Mucosa of rectum (tissue), 2 donors: ENCODE results near the gene RBM6.
"Not testable (repeated sequence)": the region's sequence is repeated elsewhere in the genome, so short reads cannot be mapped to it uniquely, and the experiment has no call there.

Experiments
- H3K27ac ChIP-seq, 2 donors: one replicate each; pipeline ENCODE4 v1.7.0; 2013; ENCODE audit warnings: inconsistent platforms in 2 of 2, low read depth in 2 of 2, low read length in 2 of 2
- H3K27me3 ChIP-seq, 2 donors: one replicate each; pipeline ENCODE4 v1.7.0; 2013; ENCODE audit warnings: low read length in 2 of 2; ENCODE audit not compliant: control insufficient read depth in 2 of 2, insufficient read depth in 2 of 2
- H3K36me3 ChIP-seq, 2 donors: one replicate each; pipeline ENCODE4 v1.7.0; 2013; ENCODE audit warnings: low read length in 2 of 2; ENCODE audit not compliant: control insufficient read depth in 2 of 2, insufficient read depth in 2 of 2
- H3K4me1 ChIP-seq, 2 donors: one replicate each; pipeline ENCODE4 v1.7.0; 2013; ENCODE audit warnings: low read length in 2 of 2, mild to moderate bottlenecking in 1 of 2; ENCODE audit not compliant: control insufficient read depth in 2 of 2, insufficient read depth in 2 of 2
- H3K4me3 ChIP-seq, 2 donors: one replicate each; pipeline ENCODE4 v1.7.0; 2013; ENCODE audit warnings: low read length in 2 of 2
- H3K9ac ChIP-seq, 2 donors: one replicate each; pipeline ENCODE4 v1.7.0; 2013; ENCODE audit warnings: low read length in 2 of 2, low read depth in 1 of 2, mild to moderate bottlenecking in 1 of 2
- H3K9me3 ChIP-seq, 2 donors: one replicate each; pipeline ENCODE4 v1.7.0; 2013; ENCODE audit warnings: low read length in 2 of 2; ENCODE audit not compliant: control insufficient read depth in 2 of 2
- donor health status: healthy.
- donor health status: Normal muscosa, but diverticular disease.

The RBM6 gene

DNA sequence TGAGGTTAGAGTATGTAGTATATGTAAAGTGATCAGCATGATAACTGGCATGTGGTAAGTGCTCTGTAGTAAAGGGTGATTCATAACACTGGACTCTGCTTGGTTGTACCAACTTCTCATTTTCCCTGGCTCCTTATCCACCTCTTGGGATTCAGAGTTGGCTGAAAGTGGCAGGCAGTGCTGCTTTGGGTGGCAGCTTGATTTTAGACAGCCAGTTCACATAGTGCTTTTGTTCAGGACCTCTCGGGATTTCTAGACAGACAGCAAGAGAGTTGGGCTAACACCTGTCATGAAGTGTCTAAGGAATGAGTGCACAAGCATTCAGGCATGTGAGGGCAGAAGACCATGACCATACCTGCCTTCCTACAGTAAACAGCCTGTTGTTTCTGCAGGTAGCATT, 69.0 kb downstream of the RBM6 start:
- Histone ChIP-seq H3K4me3 (no peak overlapping the region), H3K27me3 (no peaks in the 10 kb centered on the region), H3K36me3 (peaks cover under 1 to 16% of the 10 kb centered on the region in 2 donors), H3K9ac (no peak overlapping the region), H3K4me1 (no peaks in the 10 kb centered on the region), H3K9me3 (no peaks in the 10 kb centered on the region), H3K27ac (no peak overlapping the region)

DNA sequence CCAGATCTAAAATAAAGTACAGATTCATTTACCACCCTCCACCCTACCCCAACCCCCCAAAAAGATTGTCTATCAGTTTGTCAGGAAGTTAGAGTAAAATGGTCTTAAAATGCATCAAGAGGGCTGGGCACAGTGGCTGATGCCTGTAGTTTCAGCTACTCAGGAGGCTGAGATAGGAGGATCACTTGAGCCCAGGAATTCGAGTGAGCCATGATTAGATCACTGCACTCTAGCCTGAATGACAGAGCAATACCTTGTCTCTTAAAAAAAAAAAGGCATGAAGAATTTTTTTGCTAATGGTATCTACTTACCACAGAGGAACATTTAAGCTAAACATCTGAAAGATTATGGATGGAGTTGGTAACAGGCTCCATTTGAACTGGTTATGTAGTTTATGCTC, 71.0 kb downstream of the RBM6 start:
- Histone ChIP-seq H3K36me3 (peaks cover 0 to 17% of the 10 kb centered on the region in 2 donors), H3K27me3 (no peaks in the 10 kb centered on the region), H3K4me1 (no peaks in the 10 kb centered on the region), H3K9ac (no peak overlapping the region), H3K9me3 (no peaks in the 10 kb centered on the region), H3K4me3 (no peak overlapping the region), H3K27ac (no peak overlapping the region)

DNA sequence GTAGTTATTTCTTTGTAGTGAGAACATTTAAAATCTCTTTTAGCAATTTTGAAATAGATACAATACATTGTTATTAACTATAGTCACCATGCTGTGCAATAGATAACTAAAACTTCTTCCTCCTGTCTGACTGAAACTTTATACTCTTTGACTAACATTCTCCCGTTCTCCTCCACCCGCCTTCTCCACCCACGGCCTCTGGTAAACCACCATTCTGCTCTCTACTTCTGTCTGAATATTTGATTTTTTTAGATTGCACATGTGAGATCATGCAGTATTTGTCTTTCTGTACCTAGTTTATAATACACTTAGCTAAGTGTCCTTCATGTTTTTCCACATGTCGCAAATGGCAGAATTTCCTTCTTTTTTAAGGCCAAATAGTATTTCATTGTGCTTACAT, 76.0 kb downstream of the RBM6 start:
- Histone ChIP-seq H3K27me3 (no peaks in the 10 kb centered on the region), H3K4me3 (no peak overlapping the region), H3K4me1 (no peaks in the 10 kb centered on the region), H3K9me3 (no peaks in the 10 kb centered on the region), H3K9ac (no peak overlapping the region), H3K27ac (no peak overlapping the region), H3K36me3 (peaks cover 0 to 29% of the 10 kb centered on the region in 2 donors)

DNA sequence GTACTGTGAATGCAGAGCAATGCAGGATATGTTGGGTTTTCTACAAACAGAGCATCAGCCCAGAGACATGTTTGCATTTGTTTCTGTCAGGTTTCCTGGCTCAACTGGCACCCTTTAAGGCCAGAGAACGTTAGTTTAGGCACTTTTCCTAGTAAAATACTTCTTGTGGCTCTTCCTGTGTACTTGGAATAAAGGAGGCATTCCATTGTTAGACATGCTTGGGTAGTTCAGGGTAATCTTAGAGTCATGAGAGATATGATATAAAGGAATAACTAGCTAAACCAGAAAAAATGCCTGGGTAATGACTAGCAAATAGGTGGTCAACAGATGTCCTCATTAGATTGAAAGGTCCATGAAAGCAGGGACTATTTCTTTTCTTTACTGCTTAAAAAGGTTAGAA, 88.4 kb downstream of the RBM6 start:
- H3K4me3 ChIP-seq: no peak overlapping the region
- no peak overlapping the region for H3K27ac ChIP-seq
- no peak overlapping the region for H3K9ac ChIP-seq
- H3K9me3 ChIP-seq: no peaks in the 10 kb centered on the region
- H3K4me1 ChIP-seq: no peaks in the 10 kb centered on the region
- no peaks in the 10 kb centered on the region for H3K27me3 ChIP-seq
- peaks cover 0 to 11% of the 10 kb centered on the region in 2 donors for H3K36me3 ChIP-seq

DNA sequence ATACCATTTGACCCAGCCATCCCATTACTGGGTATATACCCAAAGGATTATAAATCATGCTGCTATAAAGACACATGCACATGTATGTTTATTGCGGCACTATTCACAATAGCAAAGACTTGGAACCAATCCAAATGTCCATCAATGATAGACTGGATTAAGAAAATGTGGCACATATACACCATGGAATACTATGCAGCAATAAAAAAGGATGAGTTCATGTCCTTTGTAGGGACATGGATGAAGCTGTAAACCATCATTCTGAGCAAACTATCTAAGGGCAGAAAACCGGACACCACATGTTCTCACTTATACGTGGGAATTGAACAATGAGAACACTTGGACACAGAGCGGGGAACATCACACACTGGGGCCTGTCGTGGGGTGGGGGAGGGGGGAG, 91.3 kb downstream of the RBM6 start:
- H3K4me3 ChIP-seq, H3K9me3 ChIP-seq, H3K4me1 ChIP-seq, H3K9ac ChIP-seq, H3K27me3 ChIP-seq, H3K36me3 ChIP-seq, H3K27ac ChIP-seq: not testable (repeated sequence)

DNA sequence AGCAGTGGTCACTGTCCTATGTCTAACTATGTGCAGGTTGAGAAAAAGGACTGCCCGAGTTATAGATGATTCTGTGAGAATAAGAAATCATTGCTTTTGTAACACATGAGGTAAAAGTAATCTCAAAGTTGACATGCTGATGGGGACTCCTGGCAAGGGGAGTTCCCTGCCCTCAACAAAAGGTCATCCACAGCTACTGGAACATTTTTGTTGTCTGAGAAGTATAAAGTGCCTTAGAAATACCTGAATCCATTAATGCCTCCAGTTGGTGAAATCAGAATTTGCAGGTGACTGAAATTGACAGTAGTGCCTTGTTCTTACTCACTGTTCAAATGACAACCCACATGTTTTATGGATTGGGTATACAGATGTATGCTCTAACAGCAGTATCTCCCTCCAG, 105.0 kb downstream of the RBM6 start:
- no peaks in the 10 kb centered on the region for H3K27me3 ChIP-seq
- H3K4me3 ChIP-seq: no peak overlapping the region
- no peak overlapping the region for H3K27ac ChIP-seq
- no peak overlapping the region for H3K9ac ChIP-seq
- no peaks in the 10 kb centered on the region for H3K4me1 ChIP-seq
- H3K36me3 ChIP-seq: peaks cover 12 to 24% of the 10 kb centered on the region in 2 donors
- H3K9me3 ChIP-seq: no peaks in the 10 kb centered on the region

DNA sequence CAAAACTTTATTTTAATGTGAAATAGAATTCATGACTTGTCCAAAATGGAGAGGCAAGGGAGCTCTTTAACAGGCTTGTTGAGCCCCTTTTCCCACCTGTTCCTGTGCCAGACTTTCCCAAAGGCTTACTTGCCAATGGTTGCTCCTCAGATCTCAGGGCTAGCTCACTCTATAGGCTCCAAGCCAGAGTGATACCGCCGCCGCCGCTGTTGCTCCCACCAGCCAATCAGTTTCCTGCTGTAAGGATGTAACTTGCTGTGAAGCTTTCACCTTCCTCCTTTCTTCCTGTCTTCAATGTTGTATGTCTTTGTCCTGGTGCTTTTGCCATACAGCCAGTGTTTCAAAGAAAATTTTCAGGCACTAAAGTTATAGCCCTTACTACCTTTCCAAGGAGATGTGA, 107.5 kb downstream of the RBM6 start:
- H3K9ac ChIP-seq: no peak overlapping the region
- no peaks in the 10 kb centered on the region for H3K4me1 ChIP-seq
- H3K27me3 ChIP-seq: no peaks in the 10 kb centered on the region
- no peak overlapping the region for H3K4me3 ChIP-seq
- H3K27ac ChIP-seq: no peak overlapping the region
- H3K9me3 ChIP-seq: no peaks in the 10 kb centered on the region
- peaks cover 12 to 20% of the 10 kb centered on the region in 2 donors for H3K36me3 ChIP-seq

DNA sequence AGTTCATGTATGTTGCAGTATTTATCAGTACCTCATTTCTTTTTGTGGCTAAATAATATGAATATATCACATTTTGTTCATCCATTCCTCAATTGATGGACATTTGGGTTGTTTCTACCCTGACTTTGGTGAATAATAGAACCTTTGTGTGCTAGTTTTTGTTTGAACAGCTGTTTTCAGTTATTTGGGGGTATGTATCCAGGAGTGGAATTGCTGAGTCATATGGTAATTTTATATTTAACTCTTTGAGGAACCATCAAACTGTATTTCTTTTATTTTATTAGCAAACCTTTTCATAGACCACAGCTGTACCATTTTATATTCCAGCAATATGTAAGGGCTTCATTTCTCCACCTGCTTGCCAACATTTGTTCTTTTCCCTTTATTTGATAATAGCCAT, 110.4 kb downstream of the RBM6 start:
- no peak overlapping the region for H3K4me3 ChIP-seq
- peaks cover 29 to 30% of the 10 kb centered on the region in 2 donors for H3K36me3 ChIP-seq
- H3K9ac ChIP-seq: no peak overlapping the region
- H3K9me3 ChIP-seq: no peaks in the 10 kb centered on the region
- H3K27me3 ChIP-seq: no peaks in the 10 kb centered on the region
- H3K4me1 ChIP-seq: no peaks in the 10 kb centered on the region
- H3K27ac ChIP-seq: no peak overlapping the region

DNA sequence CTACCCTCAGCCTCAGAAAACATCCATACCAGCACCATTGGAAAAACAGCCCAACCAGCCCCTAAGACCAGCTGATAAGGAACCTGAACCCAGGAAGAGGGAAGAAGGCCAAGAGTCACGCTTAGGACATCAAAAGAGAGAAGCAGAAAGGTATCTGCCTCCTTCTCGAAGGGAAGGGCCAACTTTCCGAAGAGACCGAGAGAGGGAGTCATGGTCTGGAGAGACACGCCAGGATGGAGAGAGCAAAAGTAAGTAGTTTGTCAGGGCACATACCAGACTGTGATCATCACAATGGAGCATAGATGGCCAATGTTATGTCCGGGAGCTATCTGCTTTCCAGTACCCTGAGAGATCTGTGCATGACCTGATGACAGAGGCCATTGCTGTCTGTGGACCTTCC, 117.8 kb downstream of the RBM6 start:
- Histone ChIP-seq H3K9me3 (no peaks in the 10 kb centered on the region), H3K27me3 (no peaks in the 10 kb centered on the region), H3K9ac (no peak overlapping the region), H3K36me3 (peaks cover 50 to 63% of the 10 kb centered on the region in 2 donors), H3K4me3 (no peak overlapping the region), H3K27ac (no peak overlapping the region), H3K4me1 (no peaks in the 10 kb centered on the region)

DNA sequence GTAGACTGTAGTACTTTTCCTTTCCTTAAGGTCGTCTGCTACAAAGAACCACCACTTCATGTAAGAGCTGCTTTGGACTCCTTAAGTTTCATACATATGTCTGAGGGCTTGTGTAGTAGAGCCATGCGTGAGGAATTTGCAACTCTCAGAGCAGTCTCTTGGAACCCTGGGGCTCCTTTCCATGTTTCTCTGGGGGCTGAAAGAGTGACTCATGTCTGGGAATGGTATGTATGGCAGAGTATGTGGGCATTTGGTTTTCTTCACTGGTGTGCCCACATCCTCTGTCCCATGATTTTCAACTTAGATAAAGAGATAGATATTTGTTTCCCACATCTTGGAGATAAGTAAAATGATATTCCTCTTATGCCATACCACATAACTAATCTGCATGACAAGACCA, 128.2 kb downstream of the RBM6 start:
- peaks cover 66 to 79% of the 10 kb centered on the region in 2 donors for H3K36me3 ChIP-seq
- no peaks in the 10 kb centered on the region for H3K27me3 ChIP-seq

DNA sequence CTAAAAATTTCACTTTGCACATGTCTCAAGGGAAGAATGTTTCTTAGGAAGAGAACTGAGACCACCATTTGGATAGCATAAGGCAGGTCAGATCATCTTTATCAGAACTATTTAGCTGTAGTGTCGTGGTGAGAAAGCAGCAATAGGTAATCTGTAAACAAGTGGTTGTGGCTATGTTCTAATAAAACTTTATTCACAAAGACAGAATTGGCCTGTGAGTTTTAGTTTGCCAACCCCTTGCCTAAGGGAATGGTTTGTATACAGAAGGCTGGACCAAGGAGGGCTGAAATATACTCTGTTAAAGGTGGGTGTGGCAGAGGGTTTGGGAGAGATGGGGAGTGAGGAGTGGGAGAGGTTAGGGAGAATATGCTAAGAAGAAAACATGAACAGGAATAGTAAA, 138.1 kb downstream of the RBM6 start:
- Histone ChIP-seq H3K27ac (no peak overlapping the region), H3K36me3 (peaks cover 10 to 23% of the 10 kb centered on the region in 2 donors), H3K27me3 (no peaks in the 10 kb centered on the region), H3K9me3 (no peaks in the 10 kb centered on the region), H3K4me1 (no peaks in the 10 kb centered on the region), H3K9ac (no peak overlapping the region), H3K4me3 (no peak overlapping the region)

More for the DNA sequence above, 128.2 kb downstream of the RBM6 start:
- Histone ChIP-seq H3K9me3 (no peaks in the 10 kb centered on the region), H3K27ac (no peak overlapping the region), H3K4me3 (no peak overlapping the region), H3K9ac (no peak overlapping the region), H3K4me1 (no peaks in the 10 kb centered on the region)
